GM12878 (cell line): ENCODE results near the gene SCYGR6. TPM values are rescaled to one million over a fixed set of nuclear protein-coding genes. Genes with fewer than 3 reads are reported as not detected.

Source experiments
- ATAC-seq: fragments of 200-7000 bp; cut with Tn5 transposase; 3 replicates; pipeline ENCODE4 v1.9.1; 2020; ENCODE audit warnings: mild to moderate bottlenecking, moderate library complexity
- BruUV-seq: library from RNA; stranded (reverse); fragments of 400-500 nt; replicated peaks from 2 replicates; lab custom pipeline; 2021; lab: Mats Ljungman, UMichigan
- CTCF ChIA-PET: fragments of 300-600 bp; sonication (Branson Sonifier 250); formaldehyde crosslinking; extraction: SDS; loops from one replicate; lab custom pipeline; 2021; ENCODE audit warnings: inconsistent platforms; lab: Yijun Ruan, JAX
- POLR2A ChIA-PET: fragments of 350-600 bp; formaldehyde crosslinking; extraction: SDS; loops from one replicate; lab custom pipeline; 2021; ENCODE audit warnings: inconsistent platforms; lab: Charles Lee
- RAD21 ChIA-PET: fragments of 300-600 bp; sonication (Branson Sonifier 250); formaldehyde crosslinking; loops from one replicate; lab custom pipeline; 2023; ENCODE audit warnings: antibody characterized with exemption; ENCODE audit not compliant: unreplicated experiment; lab: Charles Lee
- SMC1A ChIA-PET: fragments of 300-600 bp; sonication (Branson Sonifier 250); formaldehyde crosslinking; loops from one replicate; lab custom pipeline; 2023; ENCODE audit not compliant: unreplicated experiment, uncharacterized antibody; lab: Charles Lee
- DNase-seq: peaks from one replicate; pipeline ENCODE4 v3.0.0-alpha.2; 2011; ENCODE audit warnings: low read depth, low spot score
- FAIRE-seq: peaks from 3 replicates; lab custom pipeline; 2011; peaks lifted over from hg19 to GRCh38; lab: Jason Lieb, UNC
- H2AFZ ChIP-seq: 2 replicates; pipeline ENCODE4 v1.6.0; 2011; ENCODE audit warnings: low read depth, low read length, control low read depth; ENCODE audit not compliant: control insufficient read depth
- H3K27ac ChIP-seq: 2 replicates; pipeline ENCODE4 v1.5.1; 2011; ENCODE audit warnings: control low read depth; ENCODE audit not compliant: control insufficient read depth, insufficient read depth
- H3K27me3 ChIP-seq, 2 experiments: replicated peaks in 1 of 2; 2 replicates each; pipeline versions ENCODE4 v1.6.0 to v1.6.1; 2011; ENCODE audit warnings: low read length in 1 of 2; ENCODE audit not compliant: control insufficient read depth in 2 of 2, insufficient read depth in 2 of 2
- H3K36me3 ChIP-seq, 2 experiments: 2 replicates each; pipeline ENCODE4 v1.5.1; 2011; ENCODE audit warnings: low read length in 1 of 2; ENCODE audit not compliant: control insufficient read depth in 2 of 2, insufficient read depth in 2 of 2
- H3K4me1 ChIP-seq: 2 replicates; pipeline ENCODE4 v1.6.1; 2011; ENCODE audit warnings: mild to moderate bottlenecking, low read length, moderate library complexity, mixed read lengths; ENCODE audit not compliant: control insufficient read depth, insufficient read depth
- H3K4me2 ChIP-seq: 2 replicates; pipeline ENCODE4 v1.6.0; 2011; ENCODE audit warnings: control low read depth; ENCODE audit not compliant: control insufficient read depth, insufficient read depth
- H3K4me3 ChIP-seq: fragments of 200-600 bp; sonication (generic); 2 replicates; pipeline ENCODE4 v1.5.1; 2016
- H3K79me2 ChIP-seq: 2 replicates; pipeline ENCODE4 v1.6.0; 2011; ENCODE audit warnings: low read length; ENCODE audit not compliant: control insufficient read depth, insufficient read depth
- H3K9ac ChIP-seq: 2 replicates; pipeline ENCODE4 v1.8.0; 2011; ENCODE audit warnings: low read length, control low read depth, mixed read lengths; ENCODE audit not compliant: control insufficient read depth, insufficient read depth
- H3K9me3 ChIP-seq: replicated peaks from 3 replicates; pipeline ENCODE4 v1.5.1; 2011; ENCODE audit warnings: mild to moderate bottlenecking, low read length; ENCODE audit not compliant: control insufficient read depth, insufficient read depth
- H4K20me1 ChIP-seq: 2 replicates; pipeline ENCODE4 v1.6.0; 2011; ENCODE audit not compliant: control insufficient read depth, insufficient read depth
- BACH1 ChIP-seq: fragments of 450-650 bp; IDR thresholded peaks from 2 replicates; pipeline ENCODE4 v1.6.1; 2017; ENCODE audit warnings: mild to moderate bottlenecking, borderline replicate concordance
- BCLAF1 ChIP-seq: fragments of 450-650 bp; IDR thresholded peaks from 2 replicates; pipeline ENCODE4 v1.6.1; 2017; ENCODE audit warnings: antibody characterized with exemption, mild to moderate bottlenecking, moderate library complexity
- CHD4 ChIP-seq: fragments of 200-600 bp; sonication (generic); IDR thresholded peaks from 2 replicates; pipeline ENCODE4 v1.6.1; 2016; ENCODE audit warnings: mild to moderate bottlenecking
- CREM ChIP-seq: IDR thresholded peaks from 2 replicates; pipeline ENCODE4 v1.6.1; 2014; ENCODE audit warnings: antibody characterized with exemption, low read depth
- E4F1 ChIP-seq: fragments of 450-650 bp; IDR thresholded peaks from 2 replicates; pipeline ENCODE4 v1.6.1; 2018; ENCODE audit warnings: borderline replicate concordance, mild to moderate bottlenecking; ENCODE audit not compliant: partially characterized antibody
- POLR2AphosphoS2 ChIP-seq: IDR thresholded peaks from 2 replicates; pipeline ENCODE4 v1.6.1; 2011; ENCODE audit warnings: low read depth, mild to moderate bottlenecking, low read length, improper control_type of control experiment, moderate library complexity
- SIN3A ChIP-seq: IDR thresholded peaks from 2 replicates; pipeline ENCODE4 v1.6.1; 2012; ENCODE audit warnings: low read depth, low read length, improper control_type of control experiment
- SMC3 ChIP-seq: IDR thresholded peaks from 2 replicates; pipeline ENCODE4 v1.6.1; 2011; ENCODE audit warnings: low read length, improper control_type of control experiment, borderline replicate concordance
- SUZ12 ChIP-seq: fragments of 200-600 bp; sonication (generic); IDR thresholded peaks from one replicate; pipeline ENCODE4 v1.6.1; 2018; ENCODE audit warnings: antibody characterized with exemption, mild to moderate bottlenecking; ENCODE audit not compliant: unreplicated experiment
- TCF12 ChIP-seq: IDR thresholded peaks from 2 replicates; pipeline ENCODE4 v1.6.1; 2011; ENCODE audit warnings: low read depth, mild to moderate bottlenecking, low read length
- ZNF592 ChIP-seq: fragments of 450-650 bp; IDR thresholded peaks from 2 replicates; pipeline ENCODE4 v1.6.1; 2017; ENCODE audit warnings: mild to moderate bottlenecking, moderate library complexity
- WGBS: methylation state at CpG from one replicate; pipeline ENCODE4 v1.1.6; 2016; ENCODE audit warnings: low lambda C conversion rate; ENCODE audit not compliant: insufficient replicate concordance, insufficient coverage; ENCODE audit errors: missing lambda C conversion rate; 5-methylcytosine and 5-hydroxymethylcytosine counted together
- in situ Hi-C: fragments of 300-500 bp; cut with MboI; formaldehyde crosslinking; loops from 9 replicates; pipeline ENCODE4 v1.14.3; 2018; ENCODE audit warnings: mixed read lengths
- intact Hi-C: fragments of 100-400 bp; cut with micrococcal nuclease; formaldehyde crosslinking; loops from one replicate; pipeline ENCODE4 v1.14.2; 2022; ENCODE audit not compliant: unreplicated experiment
- polyA plus RNA-seq, 11 experiments: library from polyadenylated mRNA; depleted of rRNA in 4 of 11; unstranded in 6 of 11; stranded (reverse) in 5 of 11; fragments of >200 nt; fragmentation: Nextera tagmentation in 4 of 11; fragmentation: Illumina TruSeq in 1 of 11; extraction: Ambion mirVana in 4 of 11; extraction: Trizol in 1 of 11; gene quantifications; 1 replicate in 1 of 11; 2 replicates in 10 of 11; pipeline versions ENCODE4 v1.2.1 to v1.2.3, GENCODE V29; 2011 to 2016; ENCODE audit warnings: inconsistent platforms in 2 of 11, missing spikeins in 2 of 11, low read depth in 1 of 11
- total RNA-seq, 4 experiments: library from RNA; depleted of rRNA in 3 of 4; stranded (reverse); fragments of >200 nt in 3 of 4; fragmentation: Illumina TruSeq in 1 of 4; extraction: Trizol in 1 of 4; gene quantifications; 2 replicates each; pipeline versions ENCODE4 v1.2.1 to v1.2.3, GENCODE V29; 2013 to 2021

Gene SCYGR6
- total and polyA plus RNA-seq, 10 of the 15 experiments (the other 5 are each of a cell fraction or from before 2014, with no cell fraction given): not detected

GRCh38 chr2:227706859-227707258 is 17.7 kb downstream of the SCYGR6 start:
- no peaks in the 10 kb centered on the region for H3K36me3 ChIP-seq
- intact Hi-C loops (no loop called here), in situ Hi-C loops (no loop called here)
- H3K9me3 ChIP-seq: no peaks in the 10 kb centered on the region
- SMC1A ChIA-PET: interaction anchor here (1.0 to 1.5 kb wide), 2 partner anchors 9 to 155 kb away, joined by 3 read pairs; no protein-coding TSS in a partner anchor
- H3K4me1 ChIP-seq: no peaks in the 10 kb centered on the region
- H3K27ac ChIP-seq: no peak overlapping the region
- no peak overlapping the region for H3K4me3 ChIP-seq
- no peak for DNase-seq
- RAD21 ChIA-PET: no interaction called here
- no peak overlapping the region for H3K4me2 ChIP-seq
- peaks cover 0 to 5% of the 10 kb centered on the region in 2 experiments; a peak in 1 of 4 replicates for H3K27me3 ChIP-seq
- no peaks in the 10 kb centered on the region for H4K20me1 ChIP-seq
- WGBS: 30% methylated on average over 4 of the region's 4 CpGs
- TF ChIP-seq SMC3: no peak
- no peak for TF ChIP-seq BACH1
- no peak for TF ChIP-seq CREM
- no peak for TF ChIP-seq TCF12
- TF ChIP-seq BCLAF1: no peak
- TF ChIP-seq POLR2AphosphoS2: no peak
- no peak for TF ChIP-seq ZNF592
- no peak for TF ChIP-seq SIN3A
- TF ChIP-seq CHD4: no peak
- TF ChIP-seq SUZ12: no peak
- no peak for TF ChIP-seq E4F1
- no peaks in the 10 kb centered on the region for H3K79me2 ChIP-seq
- H3K9ac ChIP-seq: no peak overlapping the region
- FAIRE-seq: no peak
- ATAC-seq: no peak
- CTCF ChIA-PET: interaction anchor here (1.5 kb wide), 1 partner anchor 156 kb away, joined by 5 read pairs; no protein-coding TSS in a partner anchor
- POLR2A ChIA-PET: no interaction called here
- H2AFZ ChIP-seq: no peak overlapping the region
- BruUV-seq: no TSS peak
